ENCODE measurements around the gene ZFP1. TPM values are rescaled to one million over a fixed set of nuclear protein-coding genes. Genes with fewer than 3 reads are reported as not detected.
"Not testable (repeated sequence)": the region's sequence is repeated elsewhere in the genome, so short reads cannot be mapped to it uniquely, and the experiment has no call there.

Gene ZFP1
- total RNA-seq, 2 donors from 2014 or later, result 8.1 to 14.6 TPM

- no peak for DNase-seq (ENCODE audit: low spot score)
- Histone ChIP-seq H3K4me1 (ENCODE audit: control insufficient read depth in 1 of 2, low read depth in 2 of 2) (peaks cover 7 to 20% of the 10 kb centered on the region in 2 donors), H3K27ac (no peak overlapping the region), H3K27me3 (replicated peaks; ENCODE audit: insufficient read depth) (no peaks in the 10 kb centered on the region), H3K4me3 (no peak overlapping the region), H3K9me3 (no peaks in the 10 kb centered on the region), H3K36me3 (no peaks in the 10 kb centered on the region)
- ATAC-seq (ENCODE audit: insufficient number of reproducible peaks, low FRiP score, low read depth), result no peak
- no peak for TF ChIP-seq CTCF (IDR thresholded peaks at IDR 0.05)
These were observed 56.1 kb downstream of the ZFP1 start for GRCh38 chr16:75204410-75204758.

- DNase-seq (ENCODE audit: low spot score); H3K36me3 ChIP-seq; H3K9me3 ChIP-seq; H3K27me3 ChIP-seq (replicated peaks; ENCODE audit: insufficient read depth); H3K27ac ChIP-seq; H3K4me3 ChIP-seq; ATAC-seq (ENCODE audit: insufficient number of reproducible peaks, low FRiP score, low read depth): not testable (repeated sequence)
- peaks cover 7 to 15% of the 10 kb centered on the region in 2 donors for H3K4me1 ChIP-seq (ENCODE audit: control insufficient read depth in 1 of 2, low read depth in 2 of 2)
These were observed 56.6 kb downstream of the ZFP1 start for GRCh38 chr16:75204905-75205304.

GRCh38 chr16:75205438-75205837 is 57.1 kb downstream of the ZFP1 start:
- not testable (repeated sequence) for ATAC-seq (ENCODE audit: insufficient number of reproducible peaks, low FRiP score, low read depth)

GRCh38 chr16:75205961-75206748 is 57.8 kb downstream of the ZFP1 start:
- H3K4me1 ChIP-seq (ENCODE audit: control insufficient read depth in 1 of 2, low read depth in 2 of 2); H3K4me3 ChIP-seq; H3K36me3 ChIP-seq; H3K9me3 ChIP-seq; ATAC-seq (ENCODE audit: insufficient number of reproducible peaks, low FRiP score, low read depth); DNase-seq (ENCODE audit: low spot score); H3K27ac ChIP-seq; H3K27me3 ChIP-seq (replicated peaks; ENCODE audit: insufficient read depth): not testable (repeated sequence)

More at GRCh38 chr16:75205438-75205837, 57.1 kb downstream of the ZFP1 start:
- not testable (repeated sequence) for H3K9me3 ChIP-seq; H3K4me3 ChIP-seq; H3K4me1 ChIP-seq (ENCODE audit: control insufficient read depth in 1 of 2, low read depth in 2 of 2); H3K27ac ChIP-seq; DNase-seq (ENCODE audit: low spot score); H3K27me3 ChIP-seq (replicated peaks; ENCODE audit: insufficient read depth); H3K36me3 ChIP-seq

GRCh38 chr16:75206749-75207451 is 58.6 kb downstream of the ZFP1 start, which contains the start of gene CTRB2:
Gene CTRB2, minus strand, starts transcription at chr16:75207161. Its CDS starts 20 bp downstream, at chr16:75207141.
- ATAC-seq (ENCODE audit: insufficient number of reproducible peaks, low FRiP score, low read depth), result no peak
- Histone ChIP-seq H3K4me1 (ENCODE audit: control insufficient read depth in 1 of 2, low read depth in 2 of 2) (no peaks in the 10 kb centered on the region), H3K36me3 (no peaks in the 10 kb centered on the region), H3K4me3 (no peak within 1 kb of the TSS), H3K27ac (no peak within 1 kb of the TSS), H3K9me3 (no peaks in the 10 kb centered on the region), H3K27me3 (replicated peaks; ENCODE audit: insufficient read depth) (no peaks in the 10 kb centered on the region)
- no peak for TF ChIP-seq CTCF (IDR thresholded peaks at IDR 0.05)
- no peak for DNase-seq (ENCODE audit: low spot score)

GRCh38 chr16:75207831-75208230 is 59.5 kb downstream of the ZFP1 start:
- ATAC-seq (ENCODE audit: insufficient number of reproducible peaks, low FRiP score, low read depth), result no peak
- Histone ChIP-seq H3K27ac (no peak overlapping the region), H3K9me3 (no peaks in the 10 kb centered on the region), H3K36me3 (no peaks in the 10 kb centered on the region), H3K27me3 (replicated peaks; ENCODE audit: insufficient read depth) (no peaks in the 10 kb centered on the region), H3K4me3 (no peak overlapping the region), H3K4me1 (ENCODE audit: control insufficient read depth in 1 of 2, low read depth in 2 of 2) (no peaks in the 10 kb centered on the region)
- DNase-seq (ENCODE audit: low spot score), result no peak
- no peak for TF ChIP-seq CTCF (IDR thresholded peaks at IDR 0.05)

Measured in thoracic aorta (tissue), 2 donors.